HL-60 (cell line): ENCODE measurements around the gene CHL1.

Source experiments
- POLR2AphosphoS5 ChIP-seq: IDR thresholded peaks from 2 replicates; pipeline ENCODE4 v1.6.1; 2012; ENCODE audit warnings: low read depth
- TF ChIP-seq, protein P1 (sequence below): IDR thresholded peaks from one replicate; pipeline ENCODE4 v1.5.1; 2011; ENCODE audit warnings: low read length, control low read depth, inconsistent platforms; ENCODE audit not compliant: insufficient read depth

DNA sequence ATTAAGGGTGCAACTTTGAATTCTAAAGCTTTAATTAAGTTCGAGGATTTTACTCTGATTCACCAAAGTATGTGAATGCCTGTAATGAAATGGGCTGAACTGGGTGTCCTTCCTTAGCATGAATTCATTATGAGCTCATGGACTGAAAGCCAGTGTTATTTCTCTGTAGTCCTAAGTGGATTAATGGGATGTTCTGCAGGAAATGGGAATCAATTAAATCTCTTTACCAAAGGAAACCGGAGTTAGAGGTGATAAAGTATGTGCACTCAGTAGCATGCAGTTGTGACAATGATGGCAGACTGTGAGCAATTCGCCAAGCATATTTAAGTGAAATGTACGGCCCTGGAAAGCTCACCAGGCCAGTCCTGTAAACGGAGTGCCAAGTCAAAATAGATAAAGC lies 138.7 kb downstream of the CHL1 start:
- TF ChIP-seq, protein P1, sequence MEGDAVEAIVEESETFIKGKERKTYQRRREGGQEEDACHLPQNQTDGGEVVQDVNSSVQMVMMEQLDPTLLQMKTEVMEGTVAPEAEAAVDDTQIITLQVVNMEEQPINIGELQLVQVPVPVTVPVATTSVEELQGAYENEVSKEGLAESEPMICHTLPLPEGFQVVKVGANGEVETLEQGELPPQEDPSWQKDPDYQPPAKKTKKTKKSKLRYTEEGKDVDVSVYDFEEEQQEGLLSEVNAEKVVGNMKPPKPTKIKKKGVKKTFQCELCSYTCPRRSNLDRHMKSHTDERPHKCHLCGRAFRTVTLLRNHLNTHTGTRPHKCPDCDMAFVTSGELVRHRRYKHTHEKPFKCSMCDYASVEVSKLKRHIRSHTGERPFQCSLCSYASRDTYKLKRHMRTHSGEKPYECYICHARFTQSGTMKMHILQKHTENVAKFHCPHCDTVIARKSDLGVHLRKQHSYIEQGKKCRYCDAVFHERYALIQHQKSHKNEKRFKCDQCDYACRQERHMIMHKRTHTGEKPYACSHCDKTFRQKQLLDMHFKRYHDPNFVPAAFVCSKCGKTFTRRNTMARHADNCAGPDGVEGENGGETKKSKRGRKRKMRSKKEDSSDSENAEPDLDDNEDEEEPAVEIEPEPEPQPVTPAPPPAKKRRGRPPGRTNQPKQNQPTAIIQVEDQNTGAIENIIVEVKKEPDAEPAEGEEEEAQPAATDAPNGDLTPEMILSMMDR = no peak
- TF ChIP-seq POLR2AphosphoS5 = no peak
